NOMO-1 treated with DMSO at 0.1 percent for 48 hours (cell line): ENCODE measurements around the gene GALNT9.
"Not testable (repeated sequence)": the region's sequence is repeated elsewhere in the genome, so short reads cannot be mapped to it uniquely, and the experiment has no call there.

Experiments
- DNase-seq: peaks from one replicate; lab custom pipeline; 2025; ENCODE audit not compliant: unreplicated experiment; lab: John Stamatoyannopoulos, UW

Gene GALNT9

DNA sequence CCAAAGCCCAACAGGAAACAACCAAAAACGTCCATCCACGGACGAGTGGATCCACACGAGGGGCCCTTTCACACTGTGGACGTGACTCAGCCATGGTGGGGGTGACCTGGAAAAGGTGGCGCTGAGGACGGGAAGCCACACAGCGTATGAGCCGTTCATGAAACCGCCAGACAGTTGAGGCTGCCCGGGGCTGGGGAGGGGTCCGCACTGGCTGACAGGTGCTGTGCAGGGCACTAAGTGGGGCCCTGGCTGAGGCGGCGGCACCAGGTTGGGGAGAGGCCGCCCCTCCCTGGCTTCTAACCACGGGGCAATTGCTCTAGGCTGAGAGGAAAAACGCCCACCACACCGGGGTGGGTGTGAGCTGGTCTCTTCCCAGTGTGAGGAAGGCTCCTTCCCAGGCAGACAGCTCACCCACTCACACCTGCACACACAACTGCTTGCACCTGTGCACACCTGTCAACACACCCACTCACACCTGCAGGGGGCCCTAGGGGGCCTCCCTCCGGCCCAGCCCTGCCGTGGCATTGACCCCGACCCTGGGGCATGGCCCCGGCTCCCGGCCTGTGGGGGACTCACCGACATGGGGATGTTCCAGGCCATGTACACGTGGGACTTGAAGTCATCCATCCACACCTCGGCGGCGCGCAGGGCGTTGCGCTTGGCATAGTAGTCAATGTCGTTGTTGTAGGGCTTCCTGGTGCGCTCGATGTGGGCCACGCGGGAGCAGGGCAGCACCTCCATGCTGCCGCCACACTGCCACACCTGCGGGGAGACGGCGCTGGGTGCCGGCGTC, 126.3 kb downstream of the GALNT9 start:
- no peak for DNase-seq

DNA sequence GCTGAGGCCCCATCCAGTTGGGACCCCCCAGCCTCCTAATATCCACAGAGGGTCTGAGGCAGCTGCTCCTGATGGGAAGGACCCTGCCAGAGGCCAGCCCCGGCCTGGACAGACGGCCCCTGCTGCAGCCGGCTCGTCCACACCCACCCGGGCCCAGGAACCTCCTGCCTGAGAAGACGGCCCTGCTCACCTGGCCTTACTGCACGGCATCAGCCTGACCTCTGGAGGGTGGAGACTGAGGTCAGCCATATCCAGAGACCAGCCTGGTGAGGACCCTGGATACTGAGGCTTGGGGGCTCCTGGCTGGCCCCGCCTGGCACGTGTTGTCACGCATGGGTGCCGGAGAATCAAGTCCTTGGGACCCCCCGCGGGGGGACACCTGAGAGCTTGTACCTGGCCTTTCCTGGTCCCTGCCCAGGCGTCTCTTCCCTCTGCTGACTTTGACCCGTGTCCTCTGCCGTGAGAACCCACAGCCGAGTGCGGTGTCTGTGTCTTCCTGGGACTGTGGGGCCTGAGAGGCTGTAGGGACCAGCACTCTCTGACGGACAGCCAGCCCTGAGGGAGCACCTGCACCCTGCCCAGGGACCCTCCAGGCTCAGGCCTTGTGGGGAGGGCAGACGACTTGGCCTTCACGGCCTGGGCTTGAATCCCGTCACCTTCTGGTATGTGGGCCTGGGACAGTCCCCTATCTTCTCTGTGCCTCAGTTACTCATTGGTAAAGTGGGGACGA, 127.8 kb downstream of the GALNT9 start:
- DNase-seq = no peak

DNA sequence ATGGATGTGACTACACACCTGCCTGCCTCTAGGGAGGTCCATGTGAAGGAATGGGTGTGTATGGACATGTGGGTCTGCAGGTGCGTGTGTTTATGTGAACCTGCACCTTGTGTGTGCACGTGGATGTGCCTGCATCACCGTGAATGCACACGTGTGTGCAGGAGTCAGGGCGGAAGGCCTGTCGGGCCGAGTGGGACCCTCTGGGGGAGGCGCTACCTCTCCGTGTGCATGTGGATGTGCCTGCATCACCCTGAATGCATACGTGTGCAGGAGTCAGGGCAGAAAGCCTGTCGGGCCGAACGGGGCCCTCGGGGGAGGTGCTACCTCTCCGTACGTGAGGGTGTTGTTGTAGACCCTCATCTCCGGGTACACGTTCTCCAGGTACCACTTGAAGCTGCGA, 128.6 kb downstream of the GALNT9 start:
- DNase-seq = no peak

DNA sequence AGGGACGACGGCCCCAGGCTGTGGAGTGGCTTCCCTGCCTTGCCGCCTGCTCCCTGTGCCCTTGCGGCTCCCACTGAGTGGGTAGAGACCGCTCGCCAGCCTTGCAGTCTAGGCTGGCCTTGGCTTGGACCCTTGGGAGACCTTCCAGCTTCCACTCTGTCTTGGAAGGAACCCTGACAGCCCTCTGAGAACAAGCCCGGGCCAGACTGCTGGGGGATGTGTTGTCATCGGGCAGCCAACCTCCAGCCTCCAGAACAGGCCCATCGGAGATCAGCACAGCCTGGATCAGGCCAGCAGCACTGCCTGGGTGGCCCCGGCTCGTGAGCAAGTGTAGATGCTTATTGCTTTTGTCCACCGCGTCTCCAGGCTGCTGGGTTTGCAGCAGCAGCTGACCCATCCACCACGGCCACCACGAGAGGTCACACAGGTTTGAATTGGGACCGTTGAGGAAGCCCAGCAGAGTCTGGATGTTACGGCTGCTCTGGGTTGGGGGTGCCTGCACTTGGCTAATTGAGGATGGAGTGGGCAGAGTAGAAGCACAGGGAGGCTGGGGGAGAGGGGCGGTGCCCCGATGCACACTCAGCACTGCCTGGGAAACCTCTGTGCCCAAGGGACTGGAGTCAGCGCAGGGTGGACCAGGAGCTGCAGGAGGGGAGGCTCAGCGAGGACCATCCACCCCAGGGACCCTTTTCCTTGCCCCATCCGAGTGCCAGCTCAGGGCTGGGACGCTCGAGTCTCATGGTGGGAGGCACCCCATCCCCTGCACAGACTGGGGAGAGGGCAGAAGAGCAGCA, 129.7 kb downstream of the GALNT9 start:
- DNase-seq = no peak

DNA sequence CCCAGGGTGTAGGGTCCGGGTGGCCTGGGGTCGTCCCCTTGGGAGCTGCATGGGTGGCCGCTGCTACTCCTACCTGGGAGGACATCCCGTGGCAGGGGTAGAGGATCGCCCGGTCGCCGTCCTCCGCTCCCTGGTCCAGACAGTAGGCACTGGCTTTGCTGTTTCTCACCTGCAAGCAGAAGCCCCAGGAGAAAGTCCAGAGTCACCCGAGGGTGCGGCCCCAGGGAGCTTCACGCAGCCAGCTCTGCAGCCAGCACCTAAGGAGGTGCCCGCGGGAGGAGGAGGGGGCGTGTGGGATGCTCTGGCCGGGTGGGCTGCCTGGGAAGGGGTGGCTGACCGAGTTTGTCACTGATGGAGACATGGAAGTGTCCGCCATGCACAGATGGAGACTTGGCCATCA, 130.3 kb downstream of the GALNT9 start:
- DNase-seq = no peak

DNA sequence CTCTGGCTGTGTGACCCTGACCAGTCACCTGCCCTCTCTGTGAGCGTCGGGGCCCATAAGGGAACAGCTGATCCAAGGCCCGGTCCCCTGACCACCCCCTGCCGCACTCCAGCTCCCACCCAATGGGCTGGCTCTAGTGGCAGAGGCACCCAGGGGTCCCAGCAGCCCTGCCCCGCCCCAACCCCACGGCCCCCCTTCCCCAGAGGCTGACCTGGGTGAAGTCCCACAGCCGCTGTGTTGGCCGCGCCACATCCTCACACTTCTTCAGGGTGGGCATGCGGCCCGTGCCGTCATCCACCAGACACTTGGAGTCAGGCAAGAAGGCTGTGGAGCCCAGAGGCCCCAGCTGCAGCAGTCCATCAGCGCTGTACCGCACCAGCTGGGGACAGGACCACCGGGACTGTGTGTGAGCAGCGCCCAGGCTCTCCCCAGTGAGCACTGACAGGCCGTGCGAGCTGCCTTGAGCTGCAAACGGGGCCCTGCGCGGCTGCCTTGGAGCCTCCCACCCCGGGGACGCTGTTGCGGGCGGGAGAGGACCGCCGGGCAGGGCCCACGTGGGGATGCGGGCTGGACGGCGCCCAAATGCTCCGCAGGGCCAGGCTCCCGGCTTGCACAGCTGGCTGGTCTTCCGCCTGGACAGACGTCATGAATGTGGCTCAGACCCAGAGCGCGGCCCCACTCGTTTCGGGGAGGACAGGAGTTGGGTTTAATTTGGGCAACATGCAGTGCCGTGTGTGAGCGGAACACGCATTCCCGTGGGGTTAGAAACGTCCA, 131.6 kb downstream of the GALNT9 start:
- no peak for DNase-seq

DNA sequence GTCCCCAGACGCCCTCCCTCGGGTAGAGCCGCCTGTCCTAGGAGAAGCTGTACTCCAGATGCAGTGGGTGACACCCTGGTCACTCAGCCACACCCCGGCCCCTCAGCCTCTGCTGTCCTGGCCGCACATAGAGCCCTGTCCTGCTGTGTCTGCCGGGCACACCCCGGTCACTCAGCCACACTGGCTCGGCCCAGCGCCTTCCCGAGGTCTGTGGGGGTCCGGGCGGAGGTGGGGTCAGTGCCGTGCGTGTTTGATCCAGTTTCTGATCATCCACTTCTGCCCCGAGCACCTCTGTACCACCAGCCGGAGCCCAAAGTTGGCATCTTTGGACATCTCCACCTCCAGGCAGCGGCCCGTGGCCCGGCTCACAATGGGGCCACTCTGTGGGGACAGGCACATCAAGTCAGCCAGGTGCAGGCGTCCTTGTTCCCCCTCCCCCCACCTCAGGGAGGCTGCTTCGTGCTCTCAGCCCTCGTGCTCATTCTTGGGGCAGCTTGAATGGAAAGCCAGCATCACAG, 132.5 kb downstream of the GALNT9 start:
- DNase-seq = no peak

DNA sequence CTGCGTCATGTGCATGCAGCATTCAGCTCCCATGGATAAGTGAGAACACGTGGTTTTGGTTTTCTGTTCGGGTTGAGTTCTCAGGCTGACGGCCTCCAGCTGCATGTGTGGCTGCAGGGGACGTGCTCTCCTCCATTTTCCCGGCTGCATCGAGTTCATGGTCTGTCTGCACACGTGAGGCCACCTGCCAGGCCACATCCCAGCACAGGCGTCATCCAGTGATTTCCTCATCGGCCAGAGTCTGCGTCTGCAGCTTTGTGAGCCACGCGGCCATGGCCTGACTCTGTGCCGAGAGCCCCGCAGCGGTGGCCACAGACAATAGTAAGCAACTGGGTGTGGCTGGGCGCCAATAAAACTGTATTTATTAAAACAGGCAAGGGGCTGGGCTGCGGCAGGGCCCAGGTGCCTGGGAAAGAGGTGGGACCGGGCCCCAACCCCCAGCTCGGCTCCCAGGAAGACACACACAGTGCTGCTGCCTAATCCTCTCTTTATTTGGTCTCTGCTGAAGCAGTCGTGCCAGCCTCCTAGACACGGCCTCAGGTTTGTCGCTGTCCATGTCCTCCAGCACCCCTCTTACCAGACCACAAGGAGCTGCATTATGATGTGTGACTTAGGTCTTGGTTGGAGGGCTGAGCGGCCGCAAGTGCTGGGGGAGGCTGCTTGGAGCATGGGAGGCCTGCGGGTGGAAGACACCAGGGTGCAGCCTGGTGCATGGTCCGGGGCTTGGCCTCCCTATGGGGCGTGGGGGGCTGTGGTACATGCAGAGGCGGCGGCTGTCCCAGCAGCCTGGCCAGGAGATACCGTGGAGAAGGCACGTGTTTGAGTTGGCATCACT, 133.1 kb downstream of the GALNT9 start:
- DNase-seq = no peak

DNA sequence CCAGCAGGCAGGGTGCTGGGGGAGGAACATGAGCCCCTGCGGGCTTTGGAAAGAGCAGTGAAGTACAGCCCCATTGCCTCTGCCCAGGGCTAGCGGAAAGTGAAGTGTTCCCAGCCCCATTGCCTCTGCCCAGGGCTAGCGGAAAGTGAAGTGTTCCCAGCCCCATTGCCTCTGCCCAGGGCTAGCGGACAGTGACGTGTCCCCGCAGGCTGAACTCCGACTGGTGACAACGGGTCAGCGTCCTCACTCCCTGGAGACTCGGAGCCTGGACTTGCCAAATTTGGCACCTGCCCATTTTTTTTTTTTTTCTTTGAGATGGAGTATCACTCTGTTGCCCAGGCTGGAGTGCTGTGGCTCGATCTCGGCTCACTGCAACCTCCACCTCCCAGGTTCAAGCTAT, 134.1 kb downstream of the GALNT9 start:
- not testable (repeated sequence) for DNase-seq

DNA sequence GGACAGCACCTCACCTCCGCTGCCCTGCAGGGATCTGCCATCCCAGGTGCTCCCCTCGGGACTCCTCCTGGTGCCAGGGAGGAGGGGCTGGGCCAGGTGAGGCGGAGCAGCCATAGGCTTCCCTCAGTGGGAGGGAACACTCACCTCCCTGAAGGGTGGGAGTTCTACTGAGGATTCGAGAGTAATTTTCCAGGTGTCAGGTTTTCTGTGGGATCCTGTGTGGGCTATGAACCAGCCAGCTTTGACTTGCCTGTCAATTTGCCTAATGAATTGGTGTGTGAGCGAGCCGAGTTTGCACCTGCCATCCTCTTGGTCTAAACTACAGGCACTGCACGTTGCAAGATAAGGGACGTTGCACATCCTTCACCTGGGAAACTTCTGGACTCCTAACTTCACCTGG, 134.8 kb downstream of the GALNT9 start:
- DNase-seq = no peak

DNA sequence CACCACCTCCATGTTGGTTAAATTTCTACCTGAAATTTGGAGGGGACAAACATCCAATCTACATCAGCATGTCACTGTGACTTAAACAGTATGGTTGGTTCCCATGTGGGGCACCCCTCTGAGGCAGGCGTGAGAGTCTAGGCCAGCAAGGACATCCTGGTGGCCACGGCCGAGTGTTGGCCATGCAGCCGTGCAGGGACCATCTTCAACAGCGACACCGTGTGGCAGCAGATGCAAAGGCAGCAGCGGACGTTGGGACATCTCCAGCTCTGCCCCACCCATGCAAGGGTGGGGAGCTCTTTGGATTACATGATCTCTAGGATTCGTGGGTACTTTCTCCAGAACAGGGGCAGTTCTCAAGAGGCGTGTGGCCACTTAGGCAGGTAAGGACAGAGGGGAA, 135.3 kb downstream of the GALNT9 start:
- DNase-seq = no peak

DNA sequence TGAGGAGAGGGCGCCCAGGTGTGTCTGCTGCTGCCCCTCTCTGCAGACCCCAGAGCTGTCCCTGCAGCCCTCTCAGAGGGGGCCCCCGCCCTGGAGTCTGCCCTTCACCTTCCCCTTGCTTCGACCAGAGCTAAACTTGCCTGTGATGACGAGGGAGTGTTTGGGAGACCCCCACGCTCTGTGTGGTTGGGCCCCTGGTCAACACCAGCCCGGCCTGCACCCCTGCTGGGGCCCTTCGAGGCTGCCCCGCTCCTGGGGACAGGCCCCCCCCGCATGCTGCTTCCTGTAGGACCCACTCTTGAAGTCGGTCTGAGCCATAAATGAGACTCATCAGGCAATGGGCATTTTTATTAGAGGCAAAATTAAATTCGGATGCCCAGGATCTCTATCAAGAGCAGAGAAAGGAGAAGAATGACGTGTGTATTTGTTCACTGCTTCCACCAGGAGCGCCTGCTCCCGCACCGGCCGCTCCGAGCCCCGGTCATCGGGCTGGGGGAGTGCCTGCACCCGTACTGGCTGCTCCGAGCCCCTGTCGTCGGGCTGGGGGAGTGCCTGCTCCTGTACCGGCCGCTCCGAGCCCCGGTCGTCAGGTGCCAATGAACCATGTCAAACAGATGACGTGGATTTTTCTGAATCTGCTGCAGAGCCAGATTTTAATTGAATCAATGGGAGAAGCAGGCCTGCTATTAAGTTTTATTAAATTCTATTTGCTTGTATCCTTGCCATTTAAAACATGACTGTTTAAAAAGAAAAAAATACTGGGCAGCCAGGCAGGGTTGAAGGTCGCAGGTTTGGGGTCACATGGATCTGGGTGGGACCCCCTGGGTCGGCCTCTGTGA, 137.5 kb downstream of the GALNT9 start:
- no peak for DNase-seq

DNA sequence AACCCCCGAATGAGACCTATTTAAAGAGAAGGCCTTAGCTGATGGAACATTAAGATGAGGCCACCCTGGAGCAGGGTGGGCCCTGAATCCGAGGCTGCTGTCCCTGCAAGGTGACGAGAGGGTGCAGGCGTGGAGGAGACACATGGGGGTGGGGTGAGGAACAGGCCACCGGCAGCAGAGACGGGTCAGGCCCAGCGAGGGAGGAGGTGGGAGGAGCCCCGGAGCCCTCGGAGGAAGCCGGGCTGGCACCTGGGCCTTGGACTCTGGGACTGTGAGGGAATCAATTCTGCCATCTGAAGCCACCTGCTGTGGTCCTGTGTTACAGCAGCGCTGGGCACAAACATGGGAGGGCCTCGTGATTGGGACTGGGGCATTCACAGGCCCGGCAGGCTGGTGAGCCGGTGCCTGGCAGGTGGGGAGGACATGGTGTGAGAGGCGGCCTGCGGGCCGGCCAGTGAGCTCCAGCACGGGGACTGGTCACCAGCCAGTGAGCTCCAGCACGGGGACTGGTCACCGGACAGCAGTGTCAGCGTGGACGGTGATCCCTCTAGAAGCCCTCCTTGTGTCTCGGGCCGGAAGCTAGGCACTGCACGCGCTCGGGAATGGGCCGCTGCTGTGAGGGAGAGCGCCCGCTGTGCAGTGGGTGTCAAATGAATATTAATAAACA, 138.4 kb downstream of the GALNT9 start:
- no peak for DNase-seq

DNA sequence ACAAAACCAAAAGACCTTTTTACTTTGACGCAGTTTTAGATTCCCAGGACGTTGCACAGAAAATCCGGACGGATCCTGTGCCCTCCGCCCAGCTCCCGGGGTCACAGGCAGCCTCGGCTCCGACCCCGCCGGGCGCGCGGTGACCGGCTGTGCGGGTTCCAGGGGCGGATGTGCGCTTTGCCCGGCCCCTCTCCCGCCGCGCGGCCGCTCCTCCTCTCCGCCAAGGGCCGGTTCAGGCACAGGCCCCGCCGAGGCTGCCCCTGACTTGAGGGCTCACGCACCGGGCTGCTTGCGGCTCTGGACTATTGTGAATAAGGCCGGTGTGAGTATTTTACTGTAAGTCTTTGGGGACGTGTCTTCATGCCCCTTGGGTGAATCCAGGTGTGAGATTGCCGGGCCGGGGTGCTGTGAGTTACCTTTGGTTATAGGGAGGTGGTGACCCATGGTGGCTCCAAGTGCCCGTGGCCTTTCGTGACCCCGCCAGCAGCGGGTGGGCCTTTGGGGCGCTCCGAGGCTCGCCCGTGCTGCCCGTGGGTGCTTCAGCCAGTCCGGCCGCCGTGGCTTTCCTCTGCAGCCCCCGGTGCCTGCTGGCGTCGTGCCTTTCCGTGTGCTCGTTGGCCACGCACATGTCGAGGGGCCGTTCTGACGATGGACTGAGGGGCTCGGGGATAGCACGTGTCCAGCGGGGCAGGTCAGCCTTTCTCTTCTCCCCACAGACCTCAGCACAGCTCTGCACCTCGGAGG, 139.2 kb downstream of the GALNT9 start:
- no peak for DNase-seq

DNA sequence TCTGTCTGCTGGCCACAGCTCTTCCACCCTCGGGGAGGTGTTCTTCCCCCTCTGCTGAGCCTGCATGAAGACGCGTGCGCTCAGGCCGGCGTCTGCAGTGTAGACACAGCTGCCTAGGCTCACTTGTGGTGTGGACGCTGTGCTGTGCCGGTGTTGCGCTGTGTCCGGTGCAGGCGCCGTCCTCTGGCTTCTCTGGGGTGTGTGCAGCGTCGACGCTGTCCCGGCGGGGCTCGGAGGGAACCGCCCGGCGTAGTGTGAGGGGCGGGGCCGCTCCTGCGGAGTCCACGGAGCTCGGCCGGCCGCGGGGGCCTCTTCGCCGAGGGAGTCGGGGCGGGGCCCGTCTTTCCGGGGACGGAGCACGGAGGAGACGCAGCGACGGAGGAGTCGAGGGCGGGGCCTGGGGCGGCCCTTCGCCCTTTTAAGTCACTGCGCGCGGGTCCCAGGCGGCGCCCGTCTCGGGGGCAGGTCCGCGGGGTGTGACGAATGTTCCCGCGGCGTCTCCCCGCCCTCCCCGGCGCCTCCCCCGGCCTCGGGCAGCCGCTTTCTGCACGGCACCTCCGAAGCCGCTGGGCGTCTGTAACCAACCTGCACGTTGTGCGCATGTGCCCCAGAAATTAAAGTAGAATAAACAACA, 139.9 kb downstream of the GALNT9 start:
- peak; percentile 98 for DNase-seq

DNA sequence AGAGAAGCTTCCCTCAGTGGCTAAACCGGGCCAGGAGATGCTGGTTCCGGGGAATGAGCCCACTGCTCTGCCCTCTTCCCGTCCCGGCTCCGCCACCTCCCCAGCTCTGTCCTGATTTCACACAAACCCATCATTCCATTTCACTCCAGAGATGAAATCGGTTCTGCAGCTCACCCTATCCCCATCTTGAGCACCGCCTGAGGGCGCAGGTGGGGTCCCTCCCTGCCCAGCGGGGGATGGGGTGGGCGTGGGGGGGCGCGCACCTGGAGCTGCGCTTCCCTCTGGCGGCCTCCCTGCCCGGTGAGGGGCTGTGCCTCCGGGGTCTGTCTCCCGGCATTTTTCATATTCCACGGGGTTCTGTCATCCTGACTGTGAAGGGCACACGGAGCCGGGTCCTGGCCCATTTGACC, 140.5 kb downstream of the GALNT9 start:
- DNase-seq = no peak

DNA sequence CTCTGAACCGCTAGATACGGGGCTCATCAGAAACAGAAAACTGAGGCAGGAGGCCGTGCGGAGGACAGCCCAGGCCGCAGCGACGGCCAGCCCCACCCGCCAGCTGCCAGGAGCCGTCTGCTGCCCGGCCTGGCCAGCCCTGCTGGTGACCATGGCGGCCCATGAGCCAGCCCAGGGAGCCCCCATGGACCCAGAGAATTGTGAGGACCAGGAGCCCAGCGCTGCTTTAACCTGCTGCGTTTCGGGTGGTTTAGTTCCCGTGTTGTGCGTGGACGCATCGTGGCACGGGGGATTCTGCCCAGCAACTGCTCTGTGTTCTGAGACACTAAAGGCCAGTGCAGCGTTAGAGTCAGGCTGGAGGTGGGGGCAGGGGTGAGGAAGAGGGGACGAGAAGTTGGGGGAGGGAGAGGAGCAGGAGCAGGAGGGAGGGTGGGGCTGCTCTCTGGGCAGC, 140.9 kb downstream of the GALNT9 start:
- DNase-seq = no peak
